ENCODE results near the gene ZFP62.

Gene ZFP62

DNA sequence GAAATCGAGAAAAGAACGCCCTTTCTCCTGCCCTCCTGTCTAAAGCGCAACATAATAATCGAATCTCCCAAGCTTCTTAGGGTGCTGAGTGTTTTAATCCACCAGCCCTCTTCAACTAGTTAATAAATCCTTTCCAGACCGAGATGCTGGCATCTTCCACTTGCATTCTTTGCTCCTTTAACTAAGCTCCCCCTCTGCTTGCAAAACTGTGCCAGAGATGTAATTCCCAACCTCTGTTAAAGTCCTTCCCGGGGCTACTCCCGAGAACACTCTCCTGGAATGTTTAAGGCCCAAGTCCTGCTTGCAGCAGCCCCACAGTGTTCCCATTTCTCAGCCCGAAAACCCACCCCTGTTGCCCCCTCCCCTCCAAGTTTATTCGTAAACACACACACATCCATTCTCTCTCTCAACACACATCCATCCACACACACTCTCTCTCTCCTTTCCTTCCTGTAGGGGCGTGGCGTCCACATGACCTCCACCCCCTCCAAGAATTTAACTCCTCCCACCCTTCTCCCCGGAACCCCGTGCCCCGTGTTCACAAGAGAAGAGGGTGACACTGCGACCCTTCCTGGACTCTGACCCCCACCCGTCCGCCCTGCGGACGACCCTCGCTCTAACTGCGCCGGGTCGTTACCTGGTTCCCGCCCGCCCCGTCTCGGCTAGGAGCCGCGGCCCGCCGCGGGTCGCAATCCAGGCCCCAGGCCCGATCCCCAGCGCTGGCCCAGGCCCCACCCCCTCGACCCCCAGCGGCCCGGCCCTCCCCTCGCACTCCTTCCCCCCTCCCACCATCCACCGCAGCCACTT lies 51.5 kb downstream of the ZFP62 start:
- DNase-seq, result peak; percentile 89 to 92

- DNase-seq, result peak; percentile 21 to 29
These were observed 52.5 kb downstream of the ZFP62 start for GRCh38 chr5:180808461-180809000.

GRCh38 chr5:180807654-180808414 lies 53.2 kb downstream of the ZFP62 start:
- DNase-seq, result peak; percentile 16 to 18

GRCh38 chr5:180807046-180807445 lies 54.0 kb downstream of the ZFP62 start:
- peak; percentile 10 to 12 for DNase-seq

DNA sequence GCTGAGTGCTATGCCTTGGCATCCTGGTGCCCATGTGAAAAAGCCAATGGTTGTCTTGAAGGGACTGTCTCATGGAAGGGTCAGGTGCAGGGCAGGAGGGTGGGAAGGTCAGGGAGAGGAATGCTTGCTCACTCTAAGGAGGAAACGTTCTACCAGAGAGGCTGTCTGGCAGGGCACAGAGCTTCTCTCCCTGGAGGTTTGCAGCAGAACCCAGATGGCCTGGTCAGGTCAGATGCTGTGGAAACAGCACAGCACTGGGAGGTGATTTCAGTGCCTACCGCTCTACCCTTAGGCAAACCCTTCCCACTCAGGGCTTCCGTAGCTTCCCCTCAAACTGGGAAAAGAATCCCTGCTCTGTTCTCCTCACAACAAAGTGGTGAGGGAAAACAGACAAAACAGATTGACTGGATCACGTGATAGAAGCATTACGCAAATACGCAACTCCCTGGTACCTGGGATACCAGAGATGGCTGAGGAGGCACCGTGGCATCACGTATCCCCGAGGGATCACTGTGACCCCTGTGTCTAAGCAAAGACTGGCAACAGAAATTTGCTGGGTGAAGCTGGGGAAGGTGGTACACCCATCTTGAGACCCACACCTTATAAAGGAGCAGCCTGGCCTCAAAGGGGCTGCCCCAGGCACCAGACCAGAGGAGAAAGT lies 54.6 kb downstream of the ZFP62 start:
- DNase-seq, result peak; percentile 30 to 32

- peak in 1 of 2 experiments; percentile 65 for DNase-seq
These were observed 56.9 kb downstream of the ZFP62 start for GRCh38 chr5:180804129-180804618.

DNA sequence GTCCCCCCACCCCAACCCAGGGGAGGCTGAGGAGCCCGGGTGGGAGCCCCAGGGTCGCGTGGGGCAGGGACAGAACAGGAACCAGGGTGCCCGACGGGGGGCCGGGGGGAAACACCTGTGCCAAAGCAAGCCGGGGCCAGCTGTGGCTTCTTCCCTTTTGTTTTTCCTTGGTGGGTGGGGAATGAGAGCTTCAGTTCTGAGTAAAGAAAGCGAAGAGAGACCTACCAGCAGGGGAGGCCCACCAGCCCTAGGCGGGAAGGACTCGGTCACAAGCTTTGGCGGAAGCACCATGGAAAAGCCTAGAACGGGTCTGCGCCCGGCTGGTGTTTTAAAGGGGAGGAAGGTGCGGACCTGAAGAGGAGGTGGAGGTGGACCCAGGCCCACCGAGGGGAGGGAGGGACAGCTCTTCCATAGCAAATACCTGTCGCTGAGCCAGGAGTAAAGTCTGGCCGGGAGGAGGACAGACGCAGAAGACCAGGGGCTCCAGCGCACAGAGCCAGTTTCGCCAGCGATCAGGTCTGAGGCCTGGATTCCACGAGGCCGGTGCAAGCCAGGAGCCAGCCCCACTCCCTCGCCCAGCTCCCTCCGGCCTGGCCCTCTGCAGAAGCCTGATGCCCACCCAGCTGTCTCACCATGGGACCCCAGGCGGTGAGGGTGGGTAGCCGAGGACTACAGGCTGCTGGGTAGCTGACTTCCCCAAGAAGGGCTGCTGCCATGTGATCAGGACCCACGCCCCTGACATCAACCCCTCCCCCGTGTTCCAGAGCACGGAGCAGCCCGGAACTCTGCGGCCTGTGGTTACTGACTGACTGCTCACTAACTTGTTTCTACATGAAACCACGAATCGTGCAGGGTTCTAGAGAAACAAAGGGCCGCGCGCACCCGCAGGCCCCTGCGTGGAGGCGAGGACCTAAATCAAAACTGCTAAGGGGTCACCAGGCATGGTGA lies 57.6 kb downstream of the ZFP62 start:
- peak; percentile 90 to 92 for DNase-seq

DNA sequence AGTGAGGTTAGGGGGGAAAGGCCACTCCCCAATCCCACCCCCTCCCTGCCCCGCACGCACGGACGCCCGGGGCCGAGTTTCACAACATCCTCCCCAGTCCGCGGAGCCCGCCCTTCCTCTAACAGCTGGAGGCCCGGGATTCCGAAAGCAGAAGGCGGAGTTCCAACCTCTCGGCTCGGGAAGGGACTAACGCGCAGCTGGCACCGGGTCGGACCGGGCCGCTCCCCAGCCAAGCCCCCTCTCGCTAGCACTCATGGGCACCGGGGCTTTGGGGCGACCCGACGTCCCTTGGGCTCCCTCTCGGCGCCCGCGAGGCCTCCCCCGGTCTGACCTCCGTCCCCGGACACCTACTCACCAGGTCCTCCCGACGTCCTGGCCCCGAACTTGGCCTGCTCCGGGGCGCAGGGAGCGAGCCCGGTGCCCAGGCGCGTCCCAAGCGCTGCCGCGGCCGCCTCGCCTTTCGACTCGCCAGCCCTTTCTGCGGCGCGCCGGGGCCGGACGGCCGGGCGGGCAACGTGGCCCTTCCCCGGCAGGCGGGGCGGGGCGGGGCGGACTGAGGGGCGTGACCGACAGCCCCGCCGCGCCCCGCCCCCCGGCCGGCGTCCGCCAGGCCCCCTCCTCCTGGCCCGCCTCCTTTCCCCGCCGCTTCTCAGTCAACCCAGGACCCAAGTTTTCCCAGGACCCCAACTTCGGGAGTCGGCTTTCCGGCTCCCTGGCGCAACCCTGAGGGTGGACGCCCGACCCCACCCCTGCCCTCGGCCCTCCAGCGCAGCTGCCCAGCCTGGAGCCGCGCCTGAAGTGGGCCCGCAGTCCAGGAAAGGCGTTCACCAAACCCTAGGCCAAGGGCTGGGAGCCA lies 58.5 kb downstream of the ZFP62 start, which contains the start of gene MGAT1:
Gene MGAT1, minus strand, starts transcription at position 482 of the 856 bp plus-strand sequence. CDS start 9,835 bp downstream, outside the sequence.
- peak; percentile 84 to 88 for DNase-seq

DNA sequence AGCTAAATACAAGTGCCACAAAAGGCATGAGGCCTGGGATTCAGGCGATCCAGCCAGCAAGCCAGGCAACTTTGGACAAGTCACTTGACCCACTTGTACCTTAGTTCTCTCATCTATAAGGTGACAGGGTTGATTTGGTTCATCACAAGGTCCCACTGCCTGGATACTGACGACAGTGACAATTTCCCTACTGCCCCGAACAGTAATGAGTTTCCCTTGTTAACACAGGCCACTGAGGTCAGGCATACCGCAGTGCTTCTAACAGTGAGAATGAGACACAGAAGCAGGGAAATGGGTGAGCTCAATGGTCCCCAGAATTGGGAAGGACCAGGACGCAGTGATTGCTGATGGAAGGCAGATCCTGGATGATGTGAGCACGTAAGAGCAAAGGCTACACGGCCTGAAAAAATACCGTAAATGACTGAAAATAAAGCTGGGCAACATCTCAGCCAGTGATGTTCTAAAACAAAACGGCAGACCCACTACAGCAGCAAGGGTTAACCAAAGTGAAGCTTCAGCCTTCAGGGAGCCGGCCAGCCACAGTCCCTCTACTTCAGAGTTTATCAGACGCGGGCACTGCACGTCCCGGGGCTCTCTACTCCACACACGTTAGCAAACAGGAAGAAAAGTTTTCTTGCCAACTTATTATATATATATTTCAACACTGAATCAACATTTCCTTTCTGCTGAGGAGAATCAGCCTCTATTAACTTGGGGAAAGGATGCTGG lies 59.3 kb downstream of the ZFP62 start:
- DNase-seq, result no peak

GRCh38 chr5:180799902-180800801 lies 60.9 kb downstream of the ZFP62 start:
- peak in 1 of 2 experiments; percentile 32 for DNase-seq

DNA sequence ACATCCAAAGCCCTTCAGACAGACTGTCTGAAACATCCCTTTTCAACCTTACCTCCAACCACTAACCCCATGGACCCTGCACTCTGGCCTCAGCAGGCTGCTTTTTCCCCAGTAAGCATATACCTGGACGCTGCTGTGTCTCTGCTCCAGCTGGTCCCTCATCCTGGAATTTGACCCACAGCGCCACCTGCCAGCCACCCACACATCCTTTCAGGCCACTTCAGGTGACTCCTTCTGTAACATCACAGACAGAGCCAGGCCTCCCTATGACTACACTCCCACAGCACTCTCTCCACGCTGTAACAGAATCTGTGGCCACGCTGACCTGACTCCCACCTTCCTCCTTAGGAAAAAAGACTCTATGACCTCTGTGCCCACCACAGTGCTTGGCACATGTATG lies 61.9 kb downstream of the ZFP62 start:
- peak in 1 of 2 experiments; percentile 17 for DNase-seq

DNA sequence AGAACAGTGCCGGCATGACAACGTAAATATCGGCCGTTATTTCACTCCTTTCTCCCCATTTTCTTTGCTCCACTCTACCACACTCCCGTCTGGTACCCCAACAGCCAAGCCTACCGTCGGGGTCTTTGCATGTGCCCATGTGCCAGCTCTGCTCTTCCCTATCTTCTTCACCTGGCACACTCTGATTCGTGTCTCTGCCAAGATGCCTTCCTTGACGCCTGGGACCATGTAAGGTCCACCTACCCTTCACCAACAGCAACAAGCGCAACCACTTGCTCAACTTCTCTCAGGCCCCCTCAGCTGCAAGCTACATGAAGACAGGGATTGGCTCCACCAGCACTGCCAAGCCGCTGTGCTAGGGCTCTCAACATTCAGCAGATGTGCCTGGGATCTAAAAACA lies 62.9 kb downstream of the ZFP62 start:
- DNase-seq, result no peak

Data from activated T-cell treated with anti-CD3 and anti-CD28 coated beads, Interleukin-2, amount 50 U/mL, for 48 hours (primary cell).